ENCODE data around the gene SERINC3.
"Not testable (repeated sequence)": the region's sequence is repeated elsewhere in the genome, so short reads cannot be mapped to it uniquely, and the experiment has no call there.

SERINC3 gene

GRCh38 chr20:44494681-44495080 is 27.2 kb downstream of the SERINC3 start:
- DNase-seq (ENCODE audit: low read depth in 2 of 3, low spot score in 2 of 3): no peak

- no peak for DNase-seq (ENCODE audit: low read depth in 2 of 3, low spot score in 2 of 3)
These were observed 27.6 kb downstream of the SERINC3 start for GRCh38 chr20:44494266-44494665.

GRCh38 chr20:44491635-44492395 is 30.1 kb downstream of the SERINC3 start:
- no peak for DNase-seq (ENCODE audit: low read depth in 2 of 3, low spot score in 2 of 3)

GRCh38 chr20:44489931-44490330 is 31.9 kb downstream of the SERINC3 start:
- DNase-seq (ENCODE audit: low read depth in 2 of 3, low spot score in 2 of 3): no peak

- no peak for DNase-seq (ENCODE audit: low read depth in 2 of 3, low spot score in 2 of 3)
These were observed 32.6 kb downstream of the SERINC3 start for GRCh38 chr20:44489223-44489622.

- DNase-seq (ENCODE audit: low read depth in 2 of 3, low spot score in 2 of 3): no peak
These were observed 33.3 kb downstream of the SERINC3 start for GRCh38 chr20:44488551-44488950.

GRCh38 chr20:44485830-44486198 is 36.1 kb downstream of the SERINC3 start:
- no peak for DNase-seq (ENCODE audit: low read depth in 2 of 3, low spot score in 2 of 3)

- no peak for DNase-seq (ENCODE audit: low read depth in 2 of 3, low spot score in 2 of 3)
These were observed 36.6 kb downstream of the SERINC3 start for GRCh38 chr20:44485078-44485829.

- no peak for DNase-seq (ENCODE audit: low read depth in 2 of 3, low spot score in 2 of 3)
These were observed 38.8 kb downstream of the SERINC3 start for GRCh38 chr20:44483112-44483511.

- DNase-seq (ENCODE audit: low read depth in 2 of 3, low spot score in 2 of 3): no peak
These were observed 40.0 kb downstream of the SERINC3 start for GRCh38 chr20:44481719-44482416.

- DNase-seq (ENCODE audit: low read depth in 2 of 3, low spot score in 2 of 3): no peak
These were observed 41.8 kb downstream of the SERINC3 start for GRCh38 chr20:44480097-44480496.

GRCh38 chr20:44479643-44480042 is 42.2 kb downstream of the SERINC3 start:
- DNase-seq (ENCODE audit: low read depth in 2 of 3, low spot score in 2 of 3): no peak

- no peak for DNase-seq (ENCODE audit: low read depth in 2 of 3, low spot score in 2 of 3)
These were observed 43.7 kb downstream of the SERINC3 start for GRCh38 chr20:44478206-44478605.

- DNase-seq (ENCODE audit: low read depth in 2 of 3, low spot score in 2 of 3): no peak
These were observed 44.7 kb downstream of the SERINC3 start for GRCh38 chr20:44477151-44477550.

- peak; percentile 84 to 88 (median 88) for DNase-seq (ENCODE audit: low read depth in 2 of 3, low spot score in 2 of 3)
These were observed 45.9 kb downstream of the SERINC3 start, which contains the start of gene TTPAL for GRCh38 chr20:44475694-44476560. TTPAL (plus strand) TSS chr20:44475874; CDS start chr20:44480000, 4,126 bp downstream.

- DNase-seq (ENCODE audit: low read depth in 2 of 3, low spot score in 2 of 3): no peak
These were observed 46.5 kb downstream of the SERINC3 start for GRCh38 chr20:44475372-44475693.

- not testable (repeated sequence) for DNase-seq (ENCODE audit: low read depth in 2 of 3, low spot score in 2 of 3)
These were observed 49.6 kb downstream of the SERINC3 start for GRCh38 chr20:44472283-44472682.

- no peak for DNase-seq (ENCODE audit: low read depth in 2 of 3, low spot score in 2 of 3)
These were observed 50.4 kb downstream of the SERINC3 start for GRCh38 chr20:44471481-44471882.

GRCh38 chr20:44470327-44470726 is 51.5 kb downstream of the SERINC3 start:
- DNase-seq (ENCODE audit: low read depth in 2 of 3, low spot score in 2 of 3): no peak

GRCh38 chr20:44468044-44468782 is 53.7 kb downstream of the SERINC3 start:
- no peak for DNase-seq (ENCODE audit: low read depth in 2 of 3, low spot score in 2 of 3)
